ENCODE measurements around the gene MMP2.

MMP2 gene

DNA sequence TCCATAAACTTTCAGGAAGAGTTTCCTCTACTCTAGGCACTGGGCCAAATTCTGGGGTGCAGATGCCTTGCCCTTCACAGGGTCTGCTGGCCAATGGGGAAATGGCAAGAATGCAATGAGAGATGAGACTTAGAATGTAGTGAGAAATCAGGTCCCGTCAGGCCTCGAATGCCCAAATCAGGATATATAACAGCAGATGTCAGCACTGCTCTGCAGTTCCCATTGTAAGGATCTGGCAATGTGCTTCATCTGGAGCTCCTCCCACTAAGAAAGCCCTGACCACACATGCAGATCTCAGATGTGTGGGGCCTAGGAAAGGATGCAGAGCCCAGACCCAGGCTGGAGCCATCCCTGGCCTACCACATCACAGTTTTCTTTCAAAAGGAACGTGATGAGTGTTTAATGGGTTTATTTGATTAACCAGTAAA is 16.0 kb downstream of the MMP2 start:
- TF ChIP-seq, protein P1, sequence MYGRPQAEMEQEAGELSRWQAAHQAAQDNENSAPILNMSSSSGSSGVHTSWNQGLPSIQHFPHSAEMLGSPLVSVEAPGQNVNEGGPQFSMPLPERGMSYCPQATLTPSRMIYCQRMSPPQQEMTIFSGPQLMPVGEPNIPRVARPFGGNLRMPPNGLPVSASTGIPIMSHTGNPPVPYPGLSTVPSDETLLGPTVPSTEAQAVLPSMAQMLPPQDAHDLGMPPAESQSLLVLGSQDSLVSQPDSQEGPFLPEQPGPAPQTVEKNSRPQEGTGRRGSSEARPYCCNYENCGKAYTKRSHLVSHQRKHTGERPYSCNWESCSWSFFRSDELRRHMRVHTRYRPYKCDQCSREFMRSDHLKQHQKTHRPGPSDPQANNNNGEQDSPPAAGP (tag by site-specific recombination; IDR thresholded peaks at IDR 0.05): no peak
- TF ChIP-seq ZNF404 (tag by site-specific recombination; IDR thresholded peaks at IDR 0.05): no peak
- peak; percentile 65 for TF ChIP-seq ZNF600 (tag by site-specific recombination; IDR thresholded peaks at IDR 0.05)
- TF ChIP-seq BCL6B (tag by site-specific recombination; IDR thresholded peaks at IDR 0.05): no peak
- TF ChIP-seq KLF7 (tag by site-specific recombination; IDR thresholded peaks at IDR 0.05; ENCODE audit: borderline replicate concordance): no peak
- TF ChIP-seq, protein P2, sequence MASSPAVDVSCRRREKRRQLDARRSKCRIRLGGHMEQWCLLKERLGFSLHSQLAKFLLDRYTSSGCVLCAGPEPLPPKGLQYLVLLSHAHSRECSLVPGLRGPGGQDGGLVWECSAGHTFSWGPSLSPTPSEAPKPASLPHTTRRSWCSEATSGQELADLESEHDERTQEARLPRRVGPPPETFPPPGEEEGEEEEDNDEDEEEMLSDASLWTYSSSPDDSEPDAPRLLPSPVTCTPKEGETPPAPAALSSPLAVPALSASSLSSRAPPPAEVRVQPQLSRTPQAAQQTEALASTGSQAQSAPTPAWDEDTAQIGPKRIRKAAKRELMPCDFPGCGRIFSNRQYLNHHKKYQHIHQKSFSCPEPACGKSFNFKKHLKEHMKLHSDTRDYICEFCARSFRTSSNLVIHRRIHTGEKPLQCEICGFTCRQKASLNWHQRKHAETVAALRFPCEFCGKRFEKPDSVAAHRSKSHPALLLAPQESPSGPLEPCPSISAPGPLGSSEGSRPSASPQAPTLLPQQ (tag by site-specific recombination; IDR thresholded peaks at IDR 0.05): no peak
- TF ChIP-seq ZNF311 (tag by site-specific recombination; IDR thresholded peaks at IDR 0.05; ENCODE audit: borderline replicate concordance): no peak
- TF ChIP-seq ZNF654 (tag by site-specific recombination; IDR thresholded peaks at IDR 0.05; ENCODE audit: low read depth): peak; percentile 57
- TF ChIP-seq ZNF175 (tag by site-specific recombination; IDR thresholded peaks at IDR 0.05): no peak
- TF ChIP-seq ZNF701 (tag by site-specific recombination; IDR thresholded peaks at IDR 0.05): no peak
- no peak for TF ChIP-seq ZBTB48 (tag by site-specific recombination; IDR thresholded peaks at IDR 0.05)
- TF ChIP-seq, protein P3, sequence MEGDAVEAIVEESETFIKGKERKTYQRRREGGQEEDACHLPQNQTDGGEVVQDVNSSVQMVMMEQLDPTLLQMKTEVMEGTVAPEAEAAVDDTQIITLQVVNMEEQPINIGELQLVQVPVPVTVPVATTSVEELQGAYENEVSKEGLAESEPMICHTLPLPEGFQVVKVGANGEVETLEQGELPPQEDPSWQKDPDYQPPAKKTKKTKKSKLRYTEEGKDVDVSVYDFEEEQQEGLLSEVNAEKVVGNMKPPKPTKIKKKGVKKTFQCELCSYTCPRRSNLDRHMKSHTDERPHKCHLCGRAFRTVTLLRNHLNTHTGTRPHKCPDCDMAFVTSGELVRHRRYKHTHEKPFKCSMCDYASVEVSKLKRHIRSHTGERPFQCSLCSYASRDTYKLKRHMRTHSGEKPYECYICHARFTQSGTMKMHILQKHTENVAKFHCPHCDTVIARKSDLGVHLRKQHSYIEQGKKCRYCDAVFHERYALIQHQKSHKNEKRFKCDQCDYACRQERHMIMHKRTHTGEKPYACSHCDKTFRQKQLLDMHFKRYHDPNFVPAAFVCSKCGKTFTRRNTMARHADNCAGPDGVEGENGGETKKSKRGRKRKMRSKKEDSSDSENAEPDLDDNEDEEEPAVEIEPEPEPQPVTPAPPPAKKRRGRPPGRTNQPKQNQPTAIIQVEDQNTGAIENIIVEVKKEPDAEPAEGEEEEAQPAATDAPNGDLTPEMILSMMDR (tag by site-specific recombination; IDR thresholded peaks at IDR 0.05): peak; percentile 61
- TF ChIP-seq AEBP2 (tag by site-specific recombination; IDR thresholded peaks at IDR 0.05; ENCODE audit: borderline replicate concordance): no peak
- TF ChIP-seq ZNF626 (tag by site-specific recombination; IDR thresholded peaks at IDR 0.05): no peak
- peak; percentile 81 for TF ChIP-seq ZBTB17 (tag by site-specific recombination; IDR thresholded peaks at IDR 0.05)
- no peak overlapping the region for H3K27ac ChIP-seq (ENCODE audit: extremely low read depth, low read depth, low read length)
- H3K9me3 ChIP-seq (ENCODE audit: control insufficient read depth, insufficient read depth, low read depth, low read length): no peaks in the 10 kb centered on the region
- ChIA-PET POLR2A (no interaction called here), CTCF (interaction anchor here (0.6 to 5.5 kb wide), 8 partner anchors 30 to 210 kb away, joined by 3 to 30 read pairs (median 3); no protein-coding TSS in a partner anchor)
- peaks cover 0 to 38% of the 10 kb centered on the region in 2 experiments; a peak in 1 of 3 replicates for H3K36me3 ChIP-seq (ENCODE audit: control insufficient read depth in 2 of 2, insufficient read depth in 1 of 2, low read length in 2 of 2)
- peaks cover 8% of the 10 kb centered on the region; the same call in 1 of the 2 replicates for H3K4me1 ChIP-seq (ENCODE audit: control insufficient read depth, insufficient read depth, low read length)
- no peak overlapping the region for H3K4me3 ChIP-seq (ENCODE audit: low read depth, low read length)

- ChIA-PET CTCF (interaction anchor here (0.6 to 5.5 kb wide), 8 partner anchors 30 to 209 kb away, joined by 3 to 30 read pairs (median 3); no protein-coding TSS in a partner anchor), POLR2A (no interaction called here)
- Histone ChIP-seq H3K36me3 (ENCODE audit: control insufficient read depth in 2 of 2, insufficient read depth in 1 of 2, low read length in 2 of 2) (peaks cover 0 to 34% of the 10 kb centered on the region in 2 experiments; a peak in 1 of 3 replicates), H3K4me1 (ENCODE audit: control insufficient read depth, insufficient read depth, low read length) (peaks cover 14% of the 10 kb centered on the region), H3K4me3 (ENCODE audit: low read depth, low read length) (no peak overlapping the region), H3K9me3 (ENCODE audit: control insufficient read depth, insufficient read depth, low read depth, low read length) (no peaks in the 10 kb centered on the region), H3K27ac (ENCODE audit: extremely low read depth, low read depth, low read length) (no peak overlapping the region)
- TF ChIP-seq, protein P4, sequence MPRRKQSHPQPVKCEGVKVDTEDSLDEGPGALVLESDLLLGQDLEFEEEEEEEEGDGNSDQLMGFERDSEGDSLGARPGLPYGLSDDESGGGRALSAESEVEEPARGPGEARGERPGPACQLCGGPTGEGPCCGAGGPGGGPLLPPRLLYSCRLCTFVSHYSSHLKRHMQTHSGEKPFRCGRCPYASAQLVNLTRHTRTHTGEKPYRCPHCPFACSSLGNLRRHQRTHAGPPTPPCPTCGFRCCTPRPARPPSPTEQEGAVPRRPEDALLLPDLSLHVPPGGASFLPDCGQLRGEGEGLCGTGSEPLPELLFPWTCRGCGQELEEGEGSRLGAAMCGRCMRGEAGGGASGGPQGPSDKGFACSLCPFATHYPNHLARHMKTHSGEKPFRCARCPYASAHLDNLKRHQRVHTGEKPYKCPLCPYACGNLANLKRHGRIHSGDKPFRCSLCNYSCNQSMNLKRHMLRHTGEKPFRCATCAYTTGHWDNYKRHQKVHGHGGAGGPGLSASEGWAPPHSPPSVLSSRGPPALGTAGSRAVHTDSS (tag by site-specific recombination; IDR thresholded peaks at IDR 0.05): no peak
- TF ChIP-seq ZNF560 (tag by site-specific recombination; IDR thresholded peaks at IDR 0.05; ENCODE audit: borderline replicate concordance) (no peak), KLF1 (tag by site-specific recombination; IDR thresholded peaks at IDR 0.05) (no peak), ZBTB20 (tag by site-specific recombination; IDR thresholded peaks at IDR 0.05) (peak; percentile 60)
- TF ChIP-seq, protein P5, sequence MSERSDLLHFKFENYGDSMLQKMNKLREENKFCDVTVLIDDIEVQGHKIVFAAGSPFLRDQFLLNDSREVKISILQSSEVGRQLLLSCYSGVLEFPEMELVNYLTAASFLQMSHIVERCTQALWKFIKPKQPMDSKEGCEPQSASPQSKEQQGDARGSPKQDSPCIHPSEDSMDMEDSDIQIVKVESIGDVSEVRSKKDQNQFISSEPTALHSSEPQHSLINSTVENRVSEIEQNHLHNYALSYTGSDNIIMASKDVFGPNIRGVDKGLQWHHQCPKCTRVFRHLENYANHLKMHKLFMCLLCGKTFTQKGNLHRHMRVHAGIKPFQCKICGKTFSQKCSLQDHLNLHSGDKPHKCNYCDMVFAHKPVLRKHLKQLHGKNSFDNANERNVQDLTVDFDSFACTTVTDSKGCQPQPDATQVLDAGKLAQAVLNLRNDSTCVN (tag by site-specific recombination; optimal IDR thresholded peaks at IDR 0.05): no peak
Observed at GRCh38 chr16:55495616-55496289, 16.8 kb downstream of the MMP2 start.

All from HEK293 (cell line).